Inferior parietal cortex (tissue), 1 donor: ENCODE measurements around the gene ATP6V1G3.
"Not testable (repeated sequence)": the region's sequence is repeated elsewhere in the genome, so short reads cannot be mapped to it uniquely, and the experiment has no call there.

Source experiments
- DNase-seq: peaks from one replicate; pipeline ENCODE4 v3.0.0-alpha.2; 2016; ENCODE audit errors: extremely low spot score

Gene ATP6V1G3

GRCh38 chr1:198542632-198543031 is 2.2 kb upstream of the ATP6V1G3 start:
- no peak for DNase-seq

- no peak for DNase-seq
Measured at GRCh38 chr1:198541737-198542136, 1.3 kb upstream of the ATP6V1G3 start.

GRCh38 chr1:198538579-198539364 is 1.7 kb downstream of the ATP6V1G3 start:
- no peak for DNase-seq

GRCh38 chr1:198535631-198536030 is 4.8 kb downstream of the ATP6V1G3 start:
- no peak for DNase-seq

GRCh38 chr1:198534548-198535418 is 5.7 kb downstream of the ATP6V1G3 start:
- DNase-seq, result no peak

- DNase-seq, result no peak
Measured at GRCh38 chr1:198531891-198532290, 8.6 kb downstream of the ATP6V1G3 start.

- no peak for DNase-seq
Measured at GRCh38 chr1:198530953-198531352, 9.5 kb downstream of the ATP6V1G3 start.

GRCh38 chr1:198529414-198529813 is 11.1 kb downstream of the ATP6V1G3 start:
- DNase-seq, result no peak

- no peak for DNase-seq
Measured at GRCh38 chr1:198528364-198528763, 12.1 kb downstream of the ATP6V1G3 start.

GRCh38 chr1:198524556-198524955 is 15.9 kb downstream of the ATP6V1G3 start:
- no peak for DNase-seq

GRCh38 chr1:198524127-198524526 is 16.4 kb downstream of the ATP6V1G3 start:
- DNase-seq, result not testable (repeated sequence)

- DNase-seq, result no peak
Measured at GRCh38 chr1:198523182-198523950, 17.1 kb downstream of the ATP6V1G3 start.

GRCh38 chr1:198520524-198521254 is 19.8 kb downstream of the ATP6V1G3 start:
- DNase-seq, result peak; percentile 64

GRCh38 chr1:198519639-198520501 is 20.6 kb downstream of the ATP6V1G3 start:
- DNase-seq, result peak; percentile 29

- DNase-seq, result no peak
Measured at GRCh38 chr1:198517623-198518199, 22.8 kb downstream of the ATP6V1G3 start.

- peak; percentile 49 for DNase-seq
Measured at GRCh38 chr1:198500096-198500495, 40.4 kb downstream of the ATP6V1G3 start.

GRCh38 chr1:198499588-198499987 is 40.9 kb downstream of the ATP6V1G3 start:
- DNase-seq, result no peak

- DNase-seq, result no peak
Measured at GRCh38 chr1:198498881-198499280, 41.6 kb downstream of the ATP6V1G3 start.

- DNase-seq, result no peak
Measured at GRCh38 chr1:198498103-198498385, 42.4 kb downstream of the ATP6V1G3 start.
